RWPE2 (cell line): ENCODE results near the gene FAM107B.

Experiments used
- ATAC-seq: fragments of 200-7000 bp; cut with Tn5 transposase; 3 replicates; pipeline ENCODE4 v1.9.1; 2021; ENCODE audit warnings: low read depth
- DNase-seq: peaks from one replicate; pipeline ENCODE4 v3.0.0-alpha.2; 2020; ENCODE audit warnings: low spot score
- H3K27ac ChIP-seq: fragments of 450-650 bp; 2 replicates; pipeline ENCODE4 v1.5.1; 2017; ENCODE audit warnings: mild to moderate bottlenecking; ENCODE audit not compliant: poor library complexity, severe bottlenecking
- H3K27me3 ChIP-seq: fragments of 250-450 bp; sonication (Bioruptor Pico); 2 replicates; pipeline ENCODE4 v1.5.1; 2021; ENCODE audit warnings: mild to moderate bottlenecking, moderate library complexity; ENCODE audit not compliant: insufficient read depth, poor library complexity, severe bottlenecking
- H3K36me3 ChIP-seq: fragments of 250-450 bp; sonication (Bioruptor Pico); 2 replicates; pipeline ENCODE4 v1.5.1; 2020; ENCODE audit warnings: low read depth, mild to moderate bottlenecking, moderate library complexity
- H3K4me1 ChIP-seq: fragments of 250-450 bp; sonication (Bioruptor Pico); 2 replicates; pipeline ENCODE4 v1.5.1; 2021; ENCODE audit warnings: mild to moderate bottlenecking, moderate library complexity; ENCODE audit not compliant: insufficient read depth, poor library complexity, severe bottlenecking
- H3K4me3 ChIP-seq: fragments of 250-450 bp; sonication (Bioruptor Pico); 2 replicates; pipeline ENCODE4 v1.5.1; 2021; ENCODE audit warnings: mild to moderate bottlenecking, moderate library complexity; ENCODE audit not compliant: severe bottlenecking
- H3K9me3 ChIP-seq: fragments of 250-450 bp; sonication (Bioruptor Pico); 2 replicates; pipeline ENCODE4 v1.5.1; 2021; ENCODE audit warnings: mild to moderate bottlenecking, moderate library complexity; ENCODE audit not compliant: severe bottlenecking
- TF ChIP-seq, protein P1 (sequence below): fragments of 450-650 bp; IDR thresholded peaks from one replicate; pipeline ENCODE4 v1.5.1; 2017; ENCODE audit warnings: mild to moderate bottlenecking, moderate library complexity; ENCODE audit not compliant: poor library complexity, severe bottlenecking

FAM107B gene

DNA sequence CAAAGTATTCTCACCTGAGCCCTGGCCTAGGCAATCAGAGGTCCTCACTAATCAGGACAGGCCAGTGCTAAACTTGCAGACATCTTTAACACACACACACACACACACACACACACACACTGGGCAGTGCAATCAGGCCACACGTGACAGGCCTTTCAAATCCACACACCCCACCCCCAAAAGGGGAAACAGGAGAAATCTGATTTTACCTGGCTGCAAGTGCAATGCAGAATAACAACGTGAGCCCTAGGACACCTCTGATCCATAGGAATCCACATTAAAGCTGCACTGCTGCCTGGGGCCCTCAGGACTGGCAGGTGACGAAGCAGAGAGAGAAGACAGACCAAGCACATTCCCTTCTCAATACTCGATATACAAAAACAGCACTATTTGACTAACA is 218.9 kb downstream of the FAM107B start:
- Histone ChIP-seq H3K27me3 (no peaks in the 10 kb centered on the region), H3K27ac (no peak overlapping the region), H3K36me3 (no peaks in the 10 kb centered on the region), H3K4me1 (peaks cover 30% of the 10 kb centered on the region), H3K9me3 (no peaks in the 10 kb centered on the region), H3K4me3 (no peak overlapping the region)
- DNase-seq = no peak
- ATAC-seq = no peak
- TF ChIP-seq, protein P1, sequence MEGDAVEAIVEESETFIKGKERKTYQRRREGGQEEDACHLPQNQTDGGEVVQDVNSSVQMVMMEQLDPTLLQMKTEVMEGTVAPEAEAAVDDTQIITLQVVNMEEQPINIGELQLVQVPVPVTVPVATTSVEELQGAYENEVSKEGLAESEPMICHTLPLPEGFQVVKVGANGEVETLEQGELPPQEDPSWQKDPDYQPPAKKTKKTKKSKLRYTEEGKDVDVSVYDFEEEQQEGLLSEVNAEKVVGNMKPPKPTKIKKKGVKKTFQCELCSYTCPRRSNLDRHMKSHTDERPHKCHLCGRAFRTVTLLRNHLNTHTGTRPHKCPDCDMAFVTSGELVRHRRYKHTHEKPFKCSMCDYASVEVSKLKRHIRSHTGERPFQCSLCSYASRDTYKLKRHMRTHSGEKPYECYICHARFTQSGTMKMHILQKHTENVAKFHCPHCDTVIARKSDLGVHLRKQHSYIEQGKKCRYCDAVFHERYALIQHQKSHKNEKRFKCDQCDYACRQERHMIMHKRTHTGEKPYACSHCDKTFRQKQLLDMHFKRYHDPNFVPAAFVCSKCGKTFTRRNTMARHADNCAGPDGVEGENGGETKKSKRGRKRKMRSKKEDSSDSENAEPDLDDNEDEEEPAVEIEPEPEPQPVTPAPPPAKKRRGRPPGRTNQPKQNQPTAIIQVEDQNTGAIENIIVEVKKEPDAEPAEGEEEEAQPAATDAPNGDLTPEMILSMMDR = no peak

DNA sequence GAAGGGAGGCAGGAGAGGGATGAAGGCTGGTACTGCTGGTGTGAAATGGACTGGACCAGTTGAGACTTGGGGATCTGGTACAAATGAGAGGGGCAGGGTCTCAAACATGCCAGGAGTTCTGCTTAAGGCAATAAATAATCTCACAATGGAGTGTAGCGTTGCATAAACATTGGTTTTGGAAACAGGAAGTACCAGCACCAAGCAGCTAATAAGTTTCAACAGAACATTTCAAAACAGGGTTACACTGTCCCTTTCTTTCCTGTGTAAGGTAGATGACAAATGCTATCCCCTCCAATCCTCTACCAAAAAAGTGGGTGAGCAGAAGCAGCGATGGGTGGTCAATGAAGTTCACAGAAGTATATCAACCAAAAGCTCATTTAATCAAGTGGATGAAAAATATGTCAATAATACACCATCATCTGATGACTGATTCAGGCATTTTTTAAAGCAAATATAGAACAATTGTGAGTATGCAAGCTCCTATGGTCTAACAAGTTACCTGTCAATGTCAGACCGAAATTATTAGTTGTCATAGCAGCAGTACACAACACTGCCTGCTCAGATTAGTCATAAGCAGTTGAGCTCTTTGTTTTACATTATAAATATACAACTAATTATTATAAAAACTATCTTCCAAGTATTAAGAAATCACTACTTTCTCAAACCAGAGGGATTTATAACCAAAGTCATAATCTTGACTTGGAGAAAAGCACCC is 220.0 kb downstream of the FAM107B start:
- Histone ChIP-seq H3K4me3 (no peak overlapping the region), H3K4me1 (peaks cover 22% of the 10 kb centered on the region), H3K27me3 (no peaks in the 10 kb centered on the region), H3K36me3 (no peaks in the 10 kb centered on the region), H3K9me3 (no peaks in the 10 kb centered on the region), H3K27ac (peak overlapping the region; percentile 38)
- DNase-seq (no peak), ATAC-seq (peak; percentile 60; the same call in 2 of the 3 replicates)
- TF ChIP-seq, protein P1 = no peak

DNA sequence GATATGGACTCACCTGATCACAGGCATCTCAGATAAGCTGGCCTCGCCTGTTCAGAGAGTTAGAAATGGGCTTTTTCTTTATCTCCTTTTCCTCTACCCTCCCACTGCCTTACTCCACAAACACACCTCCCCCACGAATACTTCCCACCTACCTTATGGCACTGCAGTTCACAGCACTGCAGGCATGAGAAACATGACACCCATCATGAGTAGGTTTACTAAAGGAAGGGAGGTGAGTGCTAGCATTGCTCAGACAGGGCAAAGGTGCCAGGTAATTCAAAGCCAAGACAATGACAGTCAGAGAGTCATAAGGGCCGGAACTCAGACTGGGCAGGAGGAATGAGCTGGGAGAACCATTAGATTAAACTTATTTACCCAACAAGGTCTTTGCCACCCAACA is 220.6 kb downstream of the FAM107B start:
- H3K36me3 ChIP-seq = no peaks in the 10 kb centered on the region
- TF ChIP-seq, protein P1 = no peak
- H3K27me3 ChIP-seq = no peaks in the 10 kb centered on the region
- no peaks in the 10 kb centered on the region for H3K9me3 ChIP-seq
- H3K4me3 ChIP-seq = no peak overlapping the region
- ATAC-seq = peak; percentile 87
- DNase-seq = no peak
- H3K4me1 ChIP-seq = peaks cover 22% of the 10 kb centered on the region
- peak overlapping the region; percentile 38 for H3K27ac ChIP-seq

DNA sequence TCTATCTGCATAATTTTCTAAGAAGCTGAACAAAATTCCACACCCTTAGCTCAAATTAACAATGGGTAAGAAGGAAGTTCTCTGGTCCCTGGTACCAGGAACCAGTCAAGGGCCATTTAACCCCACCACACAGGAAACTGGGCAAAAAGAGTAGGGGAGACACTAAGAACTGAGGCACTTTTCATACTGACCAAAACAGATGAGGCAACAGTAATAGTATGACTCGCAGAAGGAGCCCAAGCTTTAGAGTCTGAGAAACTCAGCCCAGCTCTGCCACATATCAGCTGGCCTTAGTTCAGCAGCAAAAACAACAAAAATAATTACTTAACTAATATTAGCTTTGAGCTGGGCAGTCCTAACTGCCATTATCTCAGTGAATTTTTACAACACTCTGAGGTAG is 221.2 kb downstream of the FAM107B start:
- Histone ChIP-seq H3K27ac (peak overlapping the region; percentile 38), H3K9me3 (no peaks in the 10 kb centered on the region), H3K36me3 (no peaks in the 10 kb centered on the region), H3K4me1 (peaks cover 22% of the 10 kb centered on the region), H3K4me3 (no peak overlapping the region), H3K27me3 (no peaks in the 10 kb centered on the region)
- DNase-seq (no peak), ATAC-seq (peak; percentile 64)
- TF ChIP-seq, protein P1 = no peak

DNA sequence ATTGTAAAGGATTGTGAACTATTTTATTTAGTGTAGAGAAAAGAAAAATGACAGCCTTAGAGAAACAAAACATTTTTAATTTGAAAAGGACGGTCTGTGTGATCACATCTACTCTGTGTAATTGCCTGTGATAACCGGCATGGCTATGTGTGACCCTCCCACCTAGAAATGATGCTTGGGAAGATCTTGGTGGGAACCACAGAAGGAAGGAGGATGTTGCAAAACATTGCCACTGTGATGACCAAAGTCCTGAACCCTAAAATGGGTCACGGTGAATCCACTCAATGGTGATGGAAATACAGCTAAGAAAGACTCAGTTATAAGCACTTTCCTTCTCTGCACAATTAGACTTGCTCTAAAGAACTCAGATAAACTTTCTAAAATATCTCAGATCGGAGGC is 222.7 kb downstream of the FAM107B start:
- H3K27ac ChIP-seq = no peak overlapping the region
- no peak overlapping the region for H3K4me3 ChIP-seq
- no peaks in the 10 kb centered on the region for H3K9me3 ChIP-seq
- ATAC-seq (no peak), DNase-seq (no peak)
- no peaks in the 10 kb centered on the region for H3K36me3 ChIP-seq
- TF ChIP-seq, protein P1 = no peak
- no peaks in the 10 kb centered on the region for H3K27me3 ChIP-seq
- H3K4me1 ChIP-seq = peaks cover 22% of the 10 kb centered on the region
